ENCODE results near the gene FBXL4.

Gene FBXL4

GRCh38 chr6:98947411-98948292 lies at the start of gene FBXL4:
TSS of gene FBXL4 (minus strand) at chr6:98947946. CDS start at chr6:98926988, 20,958 bp downstream.
- DNase-seq, result peak; percentile 76

GRCh38 chr6:98995116-98995515 lies 47.4 kb upstream of the FBXL4 start:
- no peak for DNase-seq

DNA sequence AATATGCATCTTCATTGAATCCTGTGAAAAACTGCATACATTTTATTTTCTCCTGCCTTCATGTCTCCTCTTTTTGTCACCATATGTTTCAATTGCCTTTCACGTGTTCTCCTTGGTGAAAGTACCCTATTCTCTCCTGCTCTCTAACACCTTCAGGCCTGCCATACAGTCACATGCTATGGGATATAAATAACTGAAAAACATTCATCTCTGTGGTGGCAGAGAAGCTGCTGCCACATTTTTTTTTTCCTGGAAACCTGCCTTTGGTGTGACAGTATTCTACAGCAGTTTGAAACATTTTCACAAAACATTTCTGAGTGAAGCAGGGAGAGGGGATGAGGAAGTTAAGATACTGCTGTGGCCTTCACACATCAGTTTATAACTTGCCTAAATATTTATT lies 44.8 kb upstream of the FBXL4 start:
- DNase-seq, result no peak

DNA sequence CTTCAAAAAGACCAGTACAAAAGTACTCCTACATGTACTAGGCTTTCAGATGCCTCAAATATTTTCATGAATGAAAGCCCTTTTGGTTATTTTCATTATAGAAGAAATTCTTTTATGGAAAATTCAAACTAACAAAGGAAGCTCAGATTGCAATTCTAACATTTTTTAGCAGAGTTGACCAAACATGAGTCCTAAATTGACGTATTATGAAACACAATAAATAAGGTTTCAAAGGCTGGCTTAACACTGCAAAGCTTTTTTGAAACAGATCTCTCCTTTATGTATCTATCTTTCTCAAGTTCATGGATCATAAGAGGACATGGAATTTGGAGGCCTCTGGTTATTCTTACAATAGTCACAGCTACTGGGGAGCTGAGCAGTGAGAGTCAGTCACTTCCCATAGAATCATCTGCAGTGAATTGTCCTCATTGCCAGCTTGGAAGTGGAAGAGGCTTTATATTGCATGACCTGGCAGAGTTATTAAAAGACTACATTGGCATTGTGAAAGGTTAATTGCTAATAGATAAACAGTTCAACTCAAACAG lies 38.4 kb upstream of the FBXL4 start:
- DNase-seq, result no peak

- no peak for DNase-seq
These were observed 37.6 kb upstream of the FBXL4 start for GRCh38 chr6:98985391-98985790.

GRCh38 chr6:98984121-98984520 lies 36.4 kb upstream of the FBXL4 start:
- DNase-seq, result no peak

DNA sequence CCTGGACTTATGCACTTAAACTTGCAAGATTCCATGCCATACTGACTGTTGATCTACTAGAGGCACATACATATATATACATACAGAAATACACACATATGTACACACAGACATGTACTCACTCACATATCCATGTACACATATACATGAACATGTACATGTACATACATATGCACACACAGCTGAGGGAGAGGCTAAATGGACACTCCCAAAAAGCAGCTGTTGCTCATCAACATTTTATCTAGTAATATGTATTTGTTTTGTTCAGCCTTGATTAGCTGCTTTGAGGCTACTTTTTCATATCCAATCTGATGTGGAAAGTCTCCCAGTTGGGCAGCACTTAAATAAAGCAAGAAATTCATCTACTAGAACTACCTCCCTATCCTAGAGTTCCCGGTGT lies 33.7 kb upstream of the FBXL4 start:
- no peak for DNase-seq

DNA sequence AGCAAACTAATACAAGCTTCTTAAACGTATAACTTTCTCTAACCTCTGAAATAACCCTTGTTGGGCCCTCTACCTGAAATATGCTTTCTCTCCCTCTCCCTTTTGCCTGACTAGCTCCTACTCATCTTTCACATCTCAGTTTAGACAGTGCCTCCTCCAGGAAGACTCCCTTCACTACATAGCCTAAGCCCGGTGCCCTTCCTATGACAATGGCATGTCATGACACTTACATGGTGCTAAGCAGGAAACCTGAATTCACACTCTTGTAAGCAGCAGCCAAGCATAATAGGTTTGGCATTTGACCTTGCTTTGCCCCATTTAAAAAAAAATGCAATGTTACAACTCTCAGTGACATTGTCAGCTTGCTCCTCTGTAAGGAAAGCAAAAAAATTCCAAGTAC lies 33.1 kb upstream of the FBXL4 start:
- no peak for DNase-seq

DNA sequence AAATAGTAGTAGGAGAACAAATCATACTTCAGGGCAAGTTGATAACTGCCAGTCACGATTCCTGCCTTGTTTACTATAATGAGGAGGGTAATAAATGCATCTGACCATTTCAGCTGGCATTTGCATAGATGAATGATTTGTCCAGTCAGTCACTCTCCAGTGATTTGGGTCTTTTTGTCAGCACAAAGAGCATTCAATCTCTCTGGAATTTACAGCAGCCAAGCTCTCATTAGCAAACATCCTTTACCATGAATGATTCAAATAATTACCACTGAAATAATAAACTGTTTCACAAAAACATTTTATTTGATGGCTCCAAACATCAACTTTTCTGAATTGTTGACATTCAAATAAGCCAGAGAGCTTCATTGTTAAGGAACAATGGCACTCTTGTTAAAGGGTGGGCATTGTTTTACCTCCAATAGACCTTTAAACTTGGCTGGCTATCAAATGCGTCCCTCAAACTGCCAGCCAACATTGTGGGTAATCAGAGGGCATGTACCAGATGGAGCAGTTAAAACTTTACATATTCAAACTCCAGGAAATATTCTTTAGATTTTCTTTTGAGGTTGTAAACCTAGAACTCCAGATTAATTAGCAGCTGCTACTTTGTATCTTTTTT lies 30.0 kb upstream of the FBXL4 start:
- DNase-seq, result no peak

DNA sequence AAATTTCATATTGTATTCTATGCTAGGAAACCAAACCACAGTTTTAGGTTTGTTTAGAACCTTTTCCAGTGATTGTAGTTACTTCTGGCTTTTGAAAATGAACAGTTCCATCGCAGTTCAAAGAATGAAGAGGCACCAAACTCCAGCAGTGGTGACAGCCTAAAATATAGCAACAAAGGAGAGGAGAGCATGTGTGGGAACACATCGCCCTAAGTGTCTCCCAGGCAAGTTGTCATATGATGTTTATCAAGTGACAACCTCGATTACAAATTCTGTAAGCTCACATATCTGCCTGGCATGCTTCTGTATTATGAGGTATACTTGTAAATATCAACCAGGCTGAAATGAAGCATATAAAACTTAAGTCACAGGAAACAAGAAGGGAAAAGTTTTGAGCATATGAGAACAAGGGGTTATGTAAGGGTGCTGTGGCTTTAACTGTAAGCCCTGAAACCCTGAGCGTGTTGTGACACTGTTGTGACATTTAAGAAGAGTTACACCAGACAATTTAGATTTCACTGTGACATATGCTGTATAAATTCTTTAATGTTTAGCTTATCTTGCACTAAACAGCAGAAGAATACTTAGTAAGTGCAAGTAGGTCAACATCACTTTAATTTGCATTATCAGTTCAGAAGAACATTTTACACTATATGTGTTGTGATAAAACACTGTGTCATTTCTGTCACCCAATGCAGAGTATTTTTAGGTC lies 29.1 kb upstream of the FBXL4 start:
- no peak for DNase-seq

GRCh38 chr6:98975421-98975820 lies 27.7 kb upstream of the FBXL4 start:
- DNase-seq, result no peak

DNA sequence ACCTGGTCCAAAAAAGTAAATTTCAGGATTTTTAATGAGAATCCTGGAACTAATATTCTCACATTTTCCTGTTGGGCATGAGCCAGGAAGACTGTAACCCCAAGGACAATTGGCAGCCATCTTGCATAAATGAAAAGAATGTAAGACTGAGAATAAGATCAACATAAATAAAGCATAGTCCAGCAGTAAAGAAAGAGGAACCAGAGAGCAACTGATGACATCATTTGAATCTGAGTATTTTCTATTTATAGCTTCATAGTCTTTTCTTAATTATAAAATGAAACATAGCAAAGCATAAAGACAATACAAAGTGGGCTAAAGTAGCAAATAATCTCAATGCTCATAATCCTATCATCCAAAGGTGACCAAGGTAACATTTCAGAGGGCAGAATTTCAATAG lies 26.6 kb upstream of the FBXL4 start:
- DNase-seq, result no peak

DNA sequence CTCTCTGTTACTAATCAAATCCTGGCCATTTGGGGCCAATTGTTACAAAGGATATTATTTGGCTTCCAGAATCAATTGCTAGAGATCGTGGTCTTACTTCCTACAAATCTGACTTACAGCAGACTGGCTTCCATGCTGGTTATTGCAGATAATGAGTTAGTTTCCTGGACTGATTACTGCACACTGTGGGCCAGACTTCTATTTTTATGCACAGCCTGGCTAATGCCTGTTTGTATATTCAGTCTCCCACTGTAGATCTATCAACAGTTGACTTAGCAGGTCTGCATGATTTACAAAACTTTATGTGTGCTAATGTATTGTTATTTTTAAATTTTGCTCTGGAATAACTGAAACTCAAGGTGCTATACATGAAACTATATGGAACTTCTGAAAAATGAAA lies 25.8 kb upstream of the FBXL4 start:
- no peak for DNase-seq

GRCh38 chr6:98971303-98971702 lies 23.6 kb upstream of the FBXL4 start:
- no peak for DNase-seq

GRCh38 chr6:98970469-98970868 lies 22.7 kb upstream of the FBXL4 start:
- no peak for DNase-seq

DNA sequence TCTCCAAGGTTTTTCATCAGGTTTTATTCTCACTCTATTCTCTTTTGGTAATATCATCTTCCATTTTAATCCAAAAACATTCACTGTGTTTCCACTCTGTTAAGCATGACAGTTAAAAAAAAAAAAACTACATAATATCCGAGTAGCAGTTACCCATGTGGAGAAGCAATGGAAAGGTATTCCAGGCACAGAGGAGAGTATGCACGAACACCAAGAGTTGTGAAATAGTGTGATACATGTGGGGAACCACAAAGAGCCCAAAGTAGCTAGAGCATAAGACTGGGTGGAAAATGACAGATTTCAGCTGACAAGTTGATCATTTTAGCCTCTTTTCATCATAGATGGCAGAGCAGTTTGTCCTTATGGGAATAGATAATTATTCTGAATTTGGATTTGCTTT lies 19.9 kb upstream of the FBXL4 start:
- no peak for DNase-seq

DNA sequence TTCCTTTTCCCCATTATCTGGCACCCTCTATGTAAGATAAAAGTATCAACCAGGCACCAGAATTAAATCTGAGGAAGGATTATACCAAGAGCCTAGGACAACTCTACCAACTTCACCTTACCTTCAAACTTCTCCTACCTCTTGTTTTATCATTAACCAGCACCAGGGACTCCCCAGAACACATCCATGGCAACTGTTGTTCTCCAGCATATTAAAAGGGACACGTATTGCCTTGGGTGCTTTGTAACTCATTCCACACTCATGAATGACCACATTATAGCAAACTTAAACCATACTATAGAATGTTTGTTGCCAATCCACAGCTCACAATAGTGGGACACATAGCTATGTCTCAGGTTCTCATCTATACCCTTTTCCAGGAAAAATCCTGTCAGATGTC lies 11.9 kb upstream of the FBXL4 start:
- DNase-seq, result no peak

- DNase-seq, result no peak
These were observed 11.0 kb upstream of the FBXL4 start for GRCh38 chr6:98958776-98959175.

- no peak for DNase-seq
These were observed 9.7 kb upstream of the FBXL4 start for GRCh38 chr6:98957450-98957849.

DNA sequence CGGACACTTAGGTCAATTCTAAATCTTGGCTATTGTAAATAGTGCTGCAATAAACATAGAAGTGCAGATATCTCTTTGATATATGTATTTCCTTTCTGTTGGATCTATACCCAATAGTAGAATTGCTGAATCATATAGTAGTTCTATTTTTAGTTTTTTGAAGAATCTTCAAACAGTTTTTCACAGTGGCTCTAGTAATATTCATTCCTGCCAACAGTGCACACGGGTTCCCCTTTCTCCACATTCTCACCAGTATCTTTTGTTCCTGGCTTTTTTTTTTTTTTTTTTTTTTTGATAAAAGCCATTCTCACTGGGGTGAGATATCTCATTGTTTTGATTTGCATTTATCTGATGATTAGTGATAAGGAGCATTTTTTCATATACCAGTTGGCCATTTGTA lies 1.8 kb upstream of the FBXL4 start:
- DNase-seq, result no peak

- DNase-seq, result peak; percentile 33
These were observed 801 bp downstream of the FBXL4 start for GRCh38 chr6:98946879-98947410.

DNA sequence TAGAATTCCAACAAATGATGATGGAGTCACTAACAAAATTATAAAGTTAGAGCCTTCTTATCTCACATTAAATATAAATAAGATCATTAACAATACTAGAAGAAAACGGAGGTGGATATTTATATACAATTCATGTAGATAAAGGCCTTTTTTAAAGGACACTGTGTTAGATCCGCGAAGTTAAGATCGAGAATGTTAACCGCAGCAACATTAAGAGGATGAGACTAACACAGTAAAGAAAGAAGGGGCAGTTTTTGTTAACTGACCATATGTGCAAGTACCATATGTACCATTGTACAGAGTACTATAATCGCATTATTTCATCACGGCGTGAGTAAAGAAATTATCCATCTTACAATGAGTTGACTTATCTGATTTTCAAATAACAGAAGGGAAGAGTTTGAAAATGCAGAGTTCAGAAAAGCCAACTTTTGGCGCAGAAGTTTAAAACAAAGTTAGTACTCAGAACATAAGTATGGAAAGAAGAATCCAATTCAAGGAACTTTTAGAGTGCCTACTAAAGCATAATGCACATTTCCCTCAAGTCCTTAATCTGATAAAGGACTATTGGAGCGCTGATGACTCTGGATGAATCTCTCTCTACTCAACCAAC lies 1.4 kb downstream of the FBXL4 start:
- no peak for DNase-seq
